Stimulated activated CD4-positive, alpha-beta T cell treated with anti-CD3 and anti-CD28 coated beads, TNF-alpha, amount 100 ng/mL, for 4 hours (primary cell): ENCODE measurements around the gene ACTRT1.

ENCODE experiments used
- DNase-seq, 3 experiments: peaks; one replicate each; pipeline ENCODE4 v3.0.0-alpha.2; 2020; ENCODE audit warnings: low read depth in 3 of 3

Gene ACTRT1

GRCh38 chrX:128052303-128052702 lies at the start of gene ACTRT1:
ACTRT1 (minus strand) TSS chrX:128052403; CDS start chrX:128052206, 197 bp downstream.
- DNase-seq: no peak

- DNase-seq: no peak
Observed at GRCh38 chrX:128078545-128078944, 26.3 kb upstream of the ACTRT1 start.

- no peak for DNase-seq
Observed at GRCh38 chrX:128057421-128057820, 5.2 kb upstream of the ACTRT1 start.

- no peak for DNase-seq
Observed at GRCh38 chrX:128051526-128051925, 677 bp downstream of the ACTRT1 start.

GRCh38 chrX:128035318-128035717 lies 16.9 kb downstream of the ACTRT1 start:
- DNase-seq: no peak

- no peak for DNase-seq
Observed at GRCh38 chrX:128021566-128021965, 30.6 kb downstream of the ACTRT1 start.

- no peak for DNase-seq
Observed at GRCh38 chrX:128020701-128021100, 31.5 kb downstream of the ACTRT1 start.

GRCh38 chrX:128019218-128019617 lies 33.0 kb downstream of the ACTRT1 start:
- DNase-seq: no peak

- DNase-seq: no peak
Observed at GRCh38 chrX:128012015-128012414, 40.2 kb downstream of the ACTRT1 start.

GRCh38 chrX:128007882-128008281 lies 44.3 kb downstream of the ACTRT1 start:
- no peak for DNase-seq
